SU-DHL-6 (cell line): Measurements from ENCODE around the gene HSPA12B.

ENCODE experiments used
- CTCF ChIP-seq: fragments of 200-600 bp; sonication (generic); IDR thresholded peaks from one replicate; pipeline ENCODE4 v1.5.1; 2017; ENCODE audit warnings: antibody characterized with exemption, mild to moderate bottlenecking, low read length, moderate library complexity; ENCODE audit not compliant: insufficient read depth, poor library complexity, severe bottlenecking
- EZH2phosphoT487 ChIP-seq: fragments of 200-600 bp; sonication (generic), shearing (Covaris generic); conservative IDR thresholded peaks from 2 replicates; pipeline ENCODE4 v1.6.1; 2018; ENCODE audit warnings: mild to moderate bottlenecking, antibody characterized with exemption, low read length, moderate library complexity, mixed read lengths

- no peak for TF ChIP-seq CTCF
- TF ChIP-seq EZH2phosphoT487, result no peak
Observed at GRCh38 chr20:3743251-3743650, 10.8 kb downstream of the HSPA12B start.
